HCT116 (cell line): ENCODE measurements around the gene PRKCA. TPM values are rescaled to one million over a fixed set of nuclear protein-coding genes. Genes with fewer than 3 reads are reported as not detected.

Experiments
- ATAC-seq: fragments of 200-7000 bp; cut with Tn5 transposase; 2 replicates; pipeline ENCODE4 v1.9.1; 2020; ENCODE audit warnings: mild to moderate bottlenecking, moderate library complexity
- BruUV-seq: library from RNA; stranded (reverse); fragments of 400-500 nt; replicated peaks from 2 replicates; lab custom pipeline; 2021; lab: Mats Ljungman, UMichigan
- CTCF ChIA-PET: fragments of 300-600 bp; sonication (Branson Sonifier 250); formaldehyde crosslinking; loops from one replicate; lab custom pipeline; 2021; ENCODE audit warnings: antibody characterized with exemption; lab: Charles Lee
- POLR2A ChIA-PET: fragments of 300-600, 350-600 bp; sonication (Branson Sonifier 250); formaldehyde crosslinking; loops from one replicate; lab custom pipeline; 2021; ENCODE audit warnings: antibody characterized with exemption; lab: Charles Lee
- RAD21 ChIA-PET, 2 experiments: fragments of 300-600 bp; sonication (Branson Sonifier 250); formaldehyde crosslinking; loops; one replicate each; lab custom pipeline; 2023; ENCODE audit warnings: low total read pairs in 2 of 2; ENCODE audit not compliant: uncharacterized antibody in 2 of 2, unreplicated experiment in 2 of 2, low non-redundant PET in 1 of 2; lab: Charles Lee
- DNase-seq: peaks from one replicate; pipeline ENCODE4 v3.0.0-alpha.2; 2010; ENCODE audit warnings: low read depth, low spot score
- H2AFZ ChIP-seq: fragments of 200-600 bp; shearing (Covaris generic), sonication (generic); 2 replicates; pipeline ENCODE4 v1.6.1; 2017; ENCODE audit warnings: low read depth, mixed run types, mixed read lengths, antibody characterized with exemption, low read length; ENCODE audit not compliant: poor library complexity, severe bottlenecking
- H3K27ac ChIP-seq: 2 replicates; pipeline ENCODE4 v1.5.1; 2012; ENCODE audit warnings: low read depth, low read length
- H3K27me3 ChIP-seq: fragments of 200-600 bp; sonication (generic); 2 replicates; pipeline ENCODE4 v1.6.1; 2016; ENCODE audit warnings: mixed run types, low read length, mixed read lengths; ENCODE audit not compliant: insufficient read depth
- H3K36me3 ChIP-seq, 2 experiments: fragments of 200-500 bp in 1 of 2; fragments of 200-600 bp in 1 of 2; sonication (Bioruptor generic) in 1 of 2; sonication (generic) in 1 of 2; 2 replicates each; pipeline versions ENCODE4 v1.5.1 to v1.6.1; 2014 to 2016; ENCODE audit warnings: low read length in 2 of 2, inconsistent platforms in 1 of 2, mixed read lengths in 1 of 2, mixed run types in 1 of 2; ENCODE audit not compliant: insufficient read depth in 2 of 2, control insufficient read depth in 1 of 2
- H3K4me1 ChIP-seq, 2 experiments: fragments of 200-600 bp in 1 of 2; sonication (generic) in 1 of 2; 2 replicates each; pipeline versions ENCODE4 v1.5.1 to v1.6.1; 2012 to 2017; ENCODE audit warnings: low read length in 2 of 2, inconsistent platforms in 1 of 2, mild to moderate bottlenecking in 1 of 2, mixed read lengths in 1 of 2, mixed run types in 1 of 2, moderate library complexity in 1 of 2; ENCODE audit not compliant: insufficient read depth in 2 of 2, control insufficient read depth in 1 of 2
- H3K4me2 ChIP-seq: fragments of 200-600 bp; sonication (generic); 2 replicates; pipeline ENCODE4 v1.6.1; 2017; ENCODE audit warnings: mixed run types, low read length, mixed read lengths
- H3K4me3 ChIP-seq, 2 experiments: fragments of 200-600 bp in 1 of 2; sonication (generic) in 1 of 2; replicated peaks in 1 of 2; 2 replicates each; pipeline ENCODE4 v1.5.1; 2011 to 2016; ENCODE audit warnings: low read length in 2 of 2, control low read depth in 1 of 2, low read depth in 1 of 2, mild to moderate bottlenecking in 1 of 2, mixed read lengths in 1 of 2, mixed run types in 1 of 2
- H3K79me2 ChIP-seq: fragments of 200-600 bp; sonication (generic); 2 replicates; pipeline ENCODE4 v1.6.1; 2017; ENCODE audit warnings: mild to moderate bottlenecking, mixed run types, low read length, moderate library complexity, mixed read lengths; ENCODE audit not compliant: insufficient read depth
- H3K9ac ChIP-seq: fragments of 200-600 bp; sonication (generic); 2 replicates; pipeline ENCODE4 v1.6.1; 2016; ENCODE audit warnings: low read length, mixed read lengths
- H3K9me2 ChIP-seq: fragments of 200-600 bp; sonication (generic), shearing (Covaris generic); 2 replicates; pipeline ENCODE4 v1.6.1; 2017; ENCODE audit warnings: mixed run types, mild to moderate bottlenecking, moderate library complexity; ENCODE audit not compliant: insufficient read depth
- H3K9me3 ChIP-seq, 2 experiments: fragments of 200-500 bp in 1 of 2; fragments of 200-600 bp in 1 of 2; sonication (Bioruptor generic) in 1 of 2; sonication (generic) in 1 of 2; 2 replicates each; pipeline ENCODE4 v1.6.1; 2014 to 2017; ENCODE audit warnings: low read length in 2 of 2, mixed read lengths in 2 of 2, inconsistent platforms in 1 of 2, low read depth in 1 of 2, mild to moderate bottlenecking in 1 of 2, mixed run types in 1 of 2, moderate library complexity in 1 of 2; ENCODE audit not compliant: control insufficient read depth in 1 of 2, insufficient read depth in 1 of 2
- H4K20me1 ChIP-seq: fragments of 200-600 bp; sonication (generic), shearing (Covaris generic); 2 replicates; pipeline ENCODE4 v1.6.1; 2017; ENCODE audit warnings: mixed run types, mild to moderate bottlenecking, moderate library complexity; ENCODE audit not compliant: insufficient read depth
- CEBPB ChIP-seq: IDR thresholded peaks from 2 replicates; pipeline ENCODE4 v1.6.1; 2012; ENCODE audit warnings: low read depth
- EZH2 ChIP-seq: fragments of 200-600 bp; sonication (generic); IDR thresholded peaks from 2 replicates; pipeline ENCODE4 v1.6.1; 2017; ENCODE audit warnings: antibody characterized with exemption, mixed run types
- EZH2phosphoT487 ChIP-seq: fragments of 200-600 bp; IDR thresholded peaks from 2 replicates; pipeline ENCODE4 v1.6.1; 2018; ENCODE audit warnings: antibody characterized with exemption, borderline replicate concordance
- FOSL1 ChIP-seq: IDR thresholded peaks from 2 replicates; pipeline ENCODE4 v1.6.1; 2012; ENCODE audit warnings: low read depth
- POLR2A ChIP-seq: IDR thresholded peaks from 2 replicates; pipeline ENCODE4 v1.7.0; 2011; ENCODE audit warnings: borderline replicate concordance; ENCODE audit not compliant: insufficient read depth, insufficient read length; ENCODE audit errors: extremely low read depth
- POLR2AphosphoS5 ChIP-seq: IDR thresholded peaks from 2 replicates; pipeline ENCODE4 v1.6.1; 2011; ENCODE audit warnings: mild to moderate bottlenecking, low read depth, low read length, moderate library complexity
- SP1 ChIP-seq: IDR thresholded peaks from 2 replicates; pipeline ENCODE4 v1.6.1; 2012; ENCODE audit warnings: low read depth
- intact Hi-C: fragments of 100-400 bp; cut with micrococcal nuclease; formaldehyde crosslinking; loops from 2 replicates; pipeline ENCODE4 v1.10.0; 2022
- total RNA-seq: library from RNA; stranded (reverse); gene quantifications from one replicate; pipeline ENCODE4 v1.2.1, GENCODE V29; 2021; ENCODE audit not compliant: unreplicated experiment
- TF ChIP-seq, protein P1 (sequence below): IDR thresholded peaks from 2 replicates; pipeline ENCODE4 v1.6.1; 2012
- TF ChIP-seq, protein P2 (sequence below): IDR thresholded peaks from 2 replicates; pipeline ENCODE4 v1.6.1; 2012; ENCODE audit warnings: low read depth

PRKCA gene
- total RNA-seq, 1 experiment from 2014 or later: 18.8 TPM

DNA sequence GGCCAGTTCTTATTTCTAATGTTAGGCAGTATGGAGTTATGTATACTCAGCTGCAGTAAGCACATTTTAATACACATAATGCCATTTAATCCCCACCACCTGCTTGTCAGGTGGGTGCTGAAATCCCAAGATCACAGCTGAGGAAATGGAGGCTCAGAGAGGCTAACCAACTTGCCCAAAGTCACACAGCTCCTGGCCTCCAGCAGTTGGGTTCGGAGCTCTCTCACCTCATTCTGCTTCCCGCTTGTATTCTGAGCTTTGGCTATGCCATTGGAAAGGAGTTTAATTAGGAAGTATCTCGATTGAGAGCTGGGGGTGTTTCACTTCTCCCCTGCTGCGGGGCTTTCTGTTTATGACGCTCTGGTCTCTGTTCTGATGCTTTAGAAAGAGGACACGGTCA lies 459.9 kb downstream of the PRKCA start:
- Histone ChIP-seq H4K20me1 (no peaks in the 10 kb centered on the region), H3K36me3 (no peaks in the 10 kb centered on the region), H3K4me2 (no peak overlapping the region), H3K27me3 (no peaks in the 10 kb centered on the region), H2AFZ (no peak overlapping the region), H3K4me1 (no peaks in the 10 kb centered on the region), H3K27ac (no peak overlapping the region), H3K9ac (no peak overlapping the region), H3K79me2 (no peaks in the 10 kb centered on the region), H3K9me3 (no peaks in the 10 kb centered on the region), H3K4me3 (no peak overlapping the region), H3K9me2 (no peaks in the 10 kb centered on the region)
- ATAC-seq (no peak), DNase-seq (no peak)
- BruUV-seq: no TSS peak
- POLR2A ChIA-PET: no interaction called here
- CTCF ChIA-PET: no interaction called here
- intact Hi-C loops: no loop called here
- TF ChIP-seq EZH2 (no peak), POLR2A (no peak), FOSL1 (no peak), POLR2AphosphoS5 (no peak), EZH2phosphoT487 (no peak), SP1 (no peak), CEBPB (no peak)
- TF ChIP-seq, protein P1, sequence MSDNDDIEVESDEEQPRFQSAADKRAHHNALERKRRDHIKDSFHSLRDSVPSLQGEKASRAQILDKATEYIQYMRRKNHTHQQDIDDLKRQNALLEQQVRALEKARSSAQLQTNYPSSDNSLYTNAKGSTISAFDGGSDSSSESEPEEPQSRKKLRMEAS: no peak
- TF ChIP-seq, protein P2, sequence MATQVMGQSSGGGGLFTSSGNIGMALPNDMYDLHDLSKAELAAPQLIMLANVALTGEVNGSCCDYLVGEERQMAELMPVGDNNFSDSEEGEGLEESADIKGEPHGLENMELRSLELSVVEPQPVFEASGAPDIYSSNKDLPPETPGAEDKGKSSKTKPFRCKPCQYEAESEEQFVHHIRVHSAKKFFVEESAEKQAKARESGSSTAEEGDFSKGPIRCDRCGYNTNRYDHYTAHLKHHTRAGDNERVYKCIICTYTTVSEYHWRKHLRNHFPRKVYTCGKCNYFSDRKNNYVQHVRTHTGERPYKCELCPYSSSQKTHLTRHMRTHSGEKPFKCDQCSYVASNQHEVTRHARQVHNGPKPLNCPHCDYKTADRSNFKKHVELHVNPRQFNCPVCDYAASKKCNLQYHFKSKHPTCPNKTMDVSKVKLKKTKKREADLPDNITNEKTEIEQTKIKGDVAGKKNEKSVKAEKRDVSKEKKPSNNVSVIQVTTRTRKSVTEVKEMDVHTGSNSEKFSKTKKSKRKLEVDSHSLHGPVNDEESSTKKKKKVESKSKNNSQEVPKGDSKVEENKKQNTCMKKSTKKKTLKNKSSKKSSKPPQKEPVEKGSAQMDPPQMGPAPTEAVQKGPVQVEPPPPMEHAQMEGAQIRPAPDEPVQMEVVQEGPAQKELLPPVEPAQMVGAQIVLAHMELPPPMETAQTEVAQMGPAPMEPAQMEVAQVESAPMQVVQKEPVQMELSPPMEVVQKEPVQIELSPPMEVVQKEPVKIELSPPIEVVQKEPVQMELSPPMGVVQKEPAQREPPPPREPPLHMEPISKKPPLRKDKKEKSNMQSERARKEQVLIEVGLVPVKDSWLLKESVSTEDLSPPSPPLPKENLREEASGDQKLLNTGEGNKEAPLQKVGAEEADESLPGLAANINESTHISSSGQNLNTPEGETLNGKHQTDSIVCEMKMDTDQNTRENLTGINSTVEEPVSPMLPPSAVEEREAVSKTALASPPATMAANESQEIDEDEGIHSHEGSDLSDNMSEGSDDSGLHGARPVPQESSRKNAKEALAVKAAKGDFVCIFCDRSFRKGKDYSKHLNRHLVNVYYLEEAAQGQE: no peak
- RAD21 ChIA-PET: no interaction called here
